ENCODE data around the gene MEG3. TPM values are rescaled to one million over a fixed set of nuclear protein-coding genes. Genes with fewer than 3 reads are reported as not detected.
"Not testable (repeated sequence)": the region's sequence is repeated elsewhere in the genome, so short reads cannot be mapped to it uniquely, and the experiment has no call there.

Gene MEG3
- total RNA-seq, 1 donor from 2014 or later, result 32.3 TPM

- Mint-ChIP-seq H3K36me3 (ENCODE audit: insufficient read depth) (no peaks in the 10 kb centered on the region), H3K4me1 (ENCODE audit: low read depth) (peaks cover 17% of the 10 kb centered on the region), H3K27me3 (peaks cover 2% of the 10 kb centered on the region), H3K27ac (no peak overlapping the region), H3K4me3 (ENCODE audit: low read depth) (no peak overlapping the region), H3K9me3 (ENCODE audit: low read depth) (no peaks in the 10 kb centered on the region)
- no peak for DNase-seq (ENCODE audit: low spot score, unreplicated experiment)
- TF ChIP-seq CTCF (IDR thresholded peaks at IDR 0.05; ENCODE audit: unreplicated experiment), result no peak
Observed at GRCh38 chr14:100800041-100800440, 25.9 kb upstream of the MEG3 start.

- not testable (repeated sequence) for H3K9me3 Mint-ChIP-seq (ENCODE audit: low read depth); H3K27ac Mint-ChIP-seq; H3K27me3 Mint-ChIP-seq; H3K4me3 Mint-ChIP-seq (ENCODE audit: low read depth); H3K36me3 Mint-ChIP-seq (ENCODE audit: insufficient read depth); DNase-seq (ENCODE audit: low spot score, unreplicated experiment)
- peaks cover 14% of the 10 kb centered on the region for H3K4me1 Mint-ChIP-seq (ENCODE audit: low read depth)
Observed at GRCh38 chr14:100801433-100801832, 24.5 kb upstream of the MEG3 start.

- Mint-ChIP-seq H3K4me1 (ENCODE audit: low read depth) (peaks cover 14% of the 10 kb centered on the region), H3K36me3 (ENCODE audit: insufficient read depth) (no peaks in the 10 kb centered on the region), H3K9me3 (ENCODE audit: low read depth) (no peaks in the 10 kb centered on the region), H3K27me3 (peaks cover 6% of the 10 kb centered on the region), H3K4me3 (ENCODE audit: low read depth) (no peak overlapping the region), H3K27ac (no peak overlapping the region)
- no peak for TF ChIP-seq CTCF (IDR thresholded peaks at IDR 0.05; ENCODE audit: unreplicated experiment)
- no peak for DNase-seq (ENCODE audit: low spot score, unreplicated experiment)
Observed at GRCh38 chr14:100802179-100802578, 23.7 kb upstream of the MEG3 start.

GRCh38 chr14:100802766-100803165, 23.2 kb upstream of the MEG3 start:
- no peak overlapping the region for H3K4me3 Mint-ChIP-seq (ENCODE audit: low read depth)
- peaks cover 6% of the 10 kb centered on the region for H3K27me3 Mint-ChIP-seq
- peaks cover 14% of the 10 kb centered on the region for H3K4me1 Mint-ChIP-seq (ENCODE audit: low read depth)

GRCh38 chr14:100803226-100803625, 22.7 kb upstream of the MEG3 start:
- H3K27ac Mint-ChIP-seq, result no peak overlapping the region
- no peak overlapping the region for H3K4me3 Mint-ChIP-seq (ENCODE audit: low read depth)
- H3K4me1 Mint-ChIP-seq (ENCODE audit: low read depth), result peaks cover 14% of the 10 kb centered on the region
- peaks cover 6% of the 10 kb centered on the region for H3K27me3 Mint-ChIP-seq
- no peaks in the 10 kb centered on the region for H3K36me3 Mint-ChIP-seq (ENCODE audit: insufficient read depth)
- no peak for DNase-seq (ENCODE audit: low spot score, unreplicated experiment)
- TF ChIP-seq CTCF (IDR thresholded peaks at IDR 0.05; ENCODE audit: unreplicated experiment), result no peak
- peaks cover 3% of the 10 kb centered on the region for H3K9me3 Mint-ChIP-seq (ENCODE audit: low read depth)

More at GRCh38 chr14:100802766-100803165, 23.2 kb upstream of the MEG3 start:
- H3K36me3 Mint-ChIP-seq (ENCODE audit: insufficient read depth), result no peaks in the 10 kb centered on the region
- TF ChIP-seq CTCF (IDR thresholded peaks at IDR 0.05; ENCODE audit: unreplicated experiment), result no peak
- peaks cover 2% of the 10 kb centered on the region for H3K9me3 Mint-ChIP-seq (ENCODE audit: low read depth)
- H3K27ac Mint-ChIP-seq, result no peak overlapping the region
- DNase-seq (ENCODE audit: low spot score, unreplicated experiment), result no peak

- Mint-ChIP-seq H3K4me3 (ENCODE audit: low read depth) (no peak overlapping the region), H3K36me3 (ENCODE audit: insufficient read depth) (peaks cover 2% of the 10 kb centered on the region), H3K27me3 (peaks cover 6% of the 10 kb centered on the region), H3K9me3 (ENCODE audit: low read depth) (peaks cover 3% of the 10 kb centered on the region), H3K27ac (no peak overlapping the region), H3K4me1 (ENCODE audit: low read depth) (peaks cover 14% of the 10 kb centered on the region)
- no peak for TF ChIP-seq CTCF (IDR thresholded peaks at IDR 0.05; ENCODE audit: unreplicated experiment)
- no peak for DNase-seq (ENCODE audit: low spot score, unreplicated experiment)
Observed at GRCh38 chr14:100803676-100804075, 22.2 kb upstream of the MEG3 start.

All from progenitor cell of endocrine pancreas (in vitro differentiated cells).